GM03348 (cell line): ENCODE results near the gene PIK3CD.

Experiments used
- DNase-seq: peaks from one replicate; pipeline ENCODE4 v3.0.0; 2012; ENCODE audit warnings: low spot score

The PIK3CD gene

GRCh38 chr1:9719978-9720722 lies 68.6 kb downstream of the PIK3CD start:
- DNase-seq = no peak

GRCh38 chr1:9720785-9721605 lies 69.5 kb downstream of the PIK3CD start:
- no peak for DNase-seq

GRCh38 chr1:9721606-9722377 lies 70.3 kb downstream of the PIK3CD start:
- peak; percentile 69 for DNase-seq

- DNase-seq = no peak
Measured at GRCh38 chr1:9722378-9722749, 70.8 kb downstream of the PIK3CD start.

- DNase-seq = no peak
Measured at GRCh38 chr1:9723068-9723805, 71.7 kb downstream of the PIK3CD start.

GRCh38 chr1:9723926-9724325 lies 72.4 kb downstream of the PIK3CD start:
- DNase-seq = no peak

- peak; percentile 89 for DNase-seq
Measured at GRCh38 chr1:9724706-9725476, 73.4 kb downstream of the PIK3CD start.

GRCh38 chr1:9726406-9726805 lies 74.9 kb downstream of the PIK3CD start:
- DNase-seq = no peak

GRCh38 chr1:9726905-9727595 lies 75.5 kb downstream of the PIK3CD start:
- no peak for DNase-seq

GRCh38 chr1:9728451-9729295 lies 77.1 kb downstream of the PIK3CD start:
- DNase-seq = no peak

- DNase-seq = no peak
Measured at GRCh38 chr1:9729523-9729922, 78.0 kb downstream of the PIK3CD start.

- DNase-seq = no peak
Measured at GRCh38 chr1:9730096-9730901, 78.8 kb downstream of the PIK3CD start.

GRCh38 chr1:9731051-9731537 lies 79.6 kb downstream of the PIK3CD start:
- no peak for DNase-seq

- no peak for DNase-seq
Measured at GRCh38 chr1:9731561-9731960, 80.0 kb downstream of the PIK3CD start.

- DNase-seq = no peak
Measured at GRCh38 chr1:9732123-9732971, 80.8 kb downstream of the PIK3CD start.

GRCh38 chr1:9733160-9733789 lies 81.7 kb downstream of the PIK3CD start:
- no peak for DNase-seq

- DNase-seq = no peak
Measured at GRCh38 chr1:9735800-9736199, 84.3 kb downstream of the PIK3CD start.
